Erythroblast (primary cell): ENCODE measurements around the gene OR2H1.

Experiments
- GATA1 ChIP-seq: IDR thresholded peaks from 2 replicates; pipeline ENCODE4 v1.6.1; 2011; ENCODE audit warnings: low read depth, mild to moderate bottlenecking, control low read depth, low read length, moderate library complexity
- POLR2A ChIP-seq: IDR thresholded peaks from 2 replicates; pipeline ENCODE4 v1.6.1; 2011; ENCODE audit warnings: mild to moderate bottlenecking, low read length

DNA sequence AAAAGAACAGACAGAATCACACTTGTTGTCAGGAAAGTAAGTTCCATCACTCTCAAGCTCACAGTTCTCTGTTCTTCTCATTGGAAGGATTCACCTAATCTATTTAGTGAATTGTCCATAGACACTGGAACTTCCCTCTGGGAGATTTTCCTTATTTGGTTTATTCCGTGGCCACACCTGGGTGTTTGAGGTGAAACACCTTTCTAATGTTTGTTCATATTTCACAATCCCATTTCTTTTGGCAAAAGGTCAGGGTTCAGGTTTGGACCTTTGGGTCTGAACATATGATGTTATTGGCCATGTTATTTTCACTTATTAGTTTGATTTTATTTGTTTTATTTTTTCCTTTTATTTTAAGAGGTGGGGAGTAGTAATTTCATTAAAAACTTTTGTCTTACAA lies 26.8 kb downstream of the OR2H1 start:
- TF ChIP-seq POLR2A (no peak), GATA1 (no peak)
